Measurements from ENCODE around the gene FANCC.

FANCC gene

DNA sequence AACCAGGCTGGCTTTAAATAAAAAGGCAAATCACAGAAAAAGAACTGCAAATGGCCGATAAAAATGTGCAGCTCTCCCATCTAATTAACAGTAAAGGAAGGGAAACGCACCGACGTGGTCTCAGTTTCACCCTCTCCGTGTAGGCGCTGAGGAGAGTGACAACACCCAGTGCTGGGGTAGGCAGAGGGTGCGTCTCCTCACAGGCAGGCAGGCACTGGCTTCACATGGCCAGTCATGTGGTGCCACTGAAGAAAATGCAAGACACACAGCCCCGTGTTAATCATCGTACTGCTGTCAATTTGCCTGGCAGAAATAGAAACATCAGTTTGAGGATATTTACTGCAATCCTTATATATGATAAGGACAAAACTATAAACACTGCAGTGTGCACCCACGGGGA is 178.4 kb downstream of the FANCC start:
- DNase-seq, result no peak

DNA sequence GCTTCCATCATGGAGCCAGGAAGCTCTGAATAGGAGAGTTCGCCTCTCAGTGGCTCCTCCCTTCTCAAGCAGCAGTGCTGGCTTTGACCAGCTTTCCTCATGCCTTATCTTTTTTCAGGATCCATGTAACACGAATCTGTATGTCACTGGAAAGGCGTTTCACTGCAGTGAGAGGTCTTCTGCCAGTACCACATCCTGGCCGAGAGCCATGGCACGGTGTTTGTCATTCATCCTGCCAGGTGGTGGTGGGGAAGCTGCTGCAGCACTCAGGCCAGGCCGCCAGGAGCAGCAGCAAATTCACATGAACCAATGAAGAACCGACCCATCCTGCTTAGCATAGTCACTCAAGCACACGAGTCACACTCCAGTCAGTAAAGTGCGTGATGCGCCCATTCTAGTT is 179.0 kb downstream of the FANCC start:
- DNase-seq, result no peak

DNA sequence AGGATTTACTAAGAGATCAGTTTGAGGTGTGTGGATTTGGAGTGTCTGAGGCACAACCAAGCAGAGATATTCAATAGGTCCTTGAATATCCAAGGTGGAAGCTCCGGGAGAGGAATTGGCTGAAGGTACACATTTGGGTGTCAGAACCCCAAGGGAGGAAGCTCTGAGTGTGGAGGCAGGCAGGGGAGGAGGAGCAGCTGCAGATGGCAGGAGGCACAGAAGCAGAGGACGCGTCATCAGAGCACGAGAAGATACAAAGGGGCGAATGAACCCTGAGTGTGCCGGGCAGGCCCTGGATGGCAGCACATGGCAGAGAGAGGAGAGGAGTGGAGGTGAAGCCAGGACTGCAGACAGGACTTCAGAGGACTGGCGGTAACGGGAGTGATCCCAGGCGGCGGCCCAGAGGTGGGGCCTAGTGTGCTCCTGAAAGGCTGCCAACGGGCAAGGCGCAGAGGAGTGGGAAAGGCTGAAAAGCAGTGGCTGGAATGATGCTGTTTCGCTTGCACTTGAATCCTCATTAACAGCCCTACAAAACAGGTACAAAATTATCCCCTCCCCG is 179.8 kb downstream of the FANCC start:
- DNase-seq, result no peak

DNA sequence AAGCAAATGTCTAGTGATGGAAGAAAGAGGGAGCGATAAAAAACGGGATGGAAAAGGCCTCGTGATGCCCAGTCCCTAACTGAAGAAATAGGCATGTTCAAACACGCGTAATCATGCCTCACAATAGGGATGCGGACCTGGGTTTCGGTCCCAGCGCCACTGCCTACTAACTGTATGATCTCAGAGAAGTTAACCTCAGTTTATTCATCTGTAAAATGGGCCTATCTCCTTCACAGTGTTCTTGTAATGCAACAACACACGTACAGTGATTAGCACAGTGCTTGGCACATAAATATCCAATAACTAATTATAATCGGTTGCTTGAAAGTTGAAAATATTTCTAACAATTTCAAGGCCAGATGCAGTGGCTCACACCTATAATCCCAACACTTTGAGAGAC is 181.8 kb downstream of the FANCC start:
- DNase-seq, result no peak

DNA sequence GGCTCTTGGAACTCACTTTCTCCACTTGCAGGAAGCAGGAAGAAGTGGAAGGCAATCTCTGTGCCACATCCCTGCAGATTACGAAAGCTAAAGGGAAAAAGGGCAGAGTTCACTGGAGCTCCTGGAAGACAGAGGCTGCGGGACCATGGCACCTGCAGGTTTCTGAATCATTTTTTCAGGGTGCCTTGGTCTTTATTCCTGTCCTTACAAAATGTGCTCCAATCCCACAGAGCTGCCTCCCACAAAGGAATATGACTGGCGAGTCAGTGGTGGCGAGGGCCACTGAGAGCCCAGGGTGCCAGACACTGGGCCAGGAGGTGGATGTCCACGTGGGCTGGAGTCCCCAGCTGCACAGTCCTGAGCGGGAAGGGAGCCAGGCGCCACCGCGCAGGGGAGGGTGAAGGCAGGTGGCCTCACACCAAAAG is 183.0 kb downstream of the FANCC start:
- no peak for DNase-seq

DNA sequence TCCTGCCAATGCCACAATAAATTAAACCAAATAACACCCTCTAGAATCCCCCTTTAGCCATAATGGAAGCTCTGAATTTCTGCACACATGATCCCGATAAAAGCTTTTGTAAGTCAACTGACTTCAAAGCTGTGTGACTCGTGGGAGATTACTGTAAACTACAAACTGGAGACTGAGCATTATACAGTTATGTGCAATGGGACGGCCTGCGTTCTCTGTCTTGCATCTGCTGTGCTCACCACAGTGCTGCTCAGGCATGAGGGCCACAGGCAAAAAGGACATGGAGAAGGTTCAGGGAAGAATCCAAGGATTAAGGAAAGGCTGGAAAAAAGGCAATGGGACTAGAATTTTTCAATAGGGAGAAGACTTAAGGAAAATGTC is 184.2 kb downstream of the FANCC start:
- peak; percentile 46 for DNase-seq

DNA sequence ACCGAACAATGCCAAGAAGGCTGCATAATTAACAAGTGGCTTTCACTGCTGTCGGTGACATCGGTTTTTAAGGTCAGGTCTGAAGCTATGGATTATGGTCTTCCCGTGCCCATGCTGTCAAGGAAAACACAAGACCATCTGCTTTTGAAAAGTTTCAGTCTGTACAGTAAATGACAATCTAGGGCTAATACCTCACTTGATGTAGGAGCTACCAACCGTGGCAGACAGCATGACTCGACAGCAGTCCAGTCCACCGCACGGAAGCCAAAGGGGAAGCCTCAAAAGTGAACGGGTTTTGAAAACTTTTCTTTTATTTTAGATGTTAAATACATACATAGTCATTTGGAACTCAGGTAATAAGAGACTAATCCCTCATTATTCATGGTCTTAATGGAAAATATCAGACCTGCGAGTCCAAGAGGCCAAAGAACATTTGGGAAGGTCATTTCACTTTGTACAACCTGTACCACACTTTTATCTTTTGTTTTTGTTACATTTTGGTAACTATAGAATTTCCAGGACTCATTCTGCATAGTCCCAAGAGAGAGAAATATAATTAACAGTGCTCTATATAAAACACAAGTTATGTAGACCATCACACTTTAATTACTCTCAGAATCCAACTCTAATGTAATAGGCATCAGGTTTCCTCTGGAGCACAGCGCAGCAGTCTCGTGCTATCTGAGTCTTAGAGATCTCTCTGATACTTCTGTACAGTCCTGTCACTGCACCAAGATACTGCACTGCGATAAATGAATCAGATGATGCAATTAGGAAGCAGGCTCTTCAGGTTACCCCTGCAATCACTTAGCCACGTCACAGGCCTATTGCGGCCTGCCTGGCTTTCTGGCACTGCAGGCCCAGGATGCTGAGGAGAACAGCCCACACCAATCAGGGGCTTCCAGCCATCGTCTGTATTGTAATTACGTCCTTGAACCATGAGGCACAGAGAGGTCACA is 184.9 kb downstream of the FANCC start:
- no peak for DNase-seq

DNA sequence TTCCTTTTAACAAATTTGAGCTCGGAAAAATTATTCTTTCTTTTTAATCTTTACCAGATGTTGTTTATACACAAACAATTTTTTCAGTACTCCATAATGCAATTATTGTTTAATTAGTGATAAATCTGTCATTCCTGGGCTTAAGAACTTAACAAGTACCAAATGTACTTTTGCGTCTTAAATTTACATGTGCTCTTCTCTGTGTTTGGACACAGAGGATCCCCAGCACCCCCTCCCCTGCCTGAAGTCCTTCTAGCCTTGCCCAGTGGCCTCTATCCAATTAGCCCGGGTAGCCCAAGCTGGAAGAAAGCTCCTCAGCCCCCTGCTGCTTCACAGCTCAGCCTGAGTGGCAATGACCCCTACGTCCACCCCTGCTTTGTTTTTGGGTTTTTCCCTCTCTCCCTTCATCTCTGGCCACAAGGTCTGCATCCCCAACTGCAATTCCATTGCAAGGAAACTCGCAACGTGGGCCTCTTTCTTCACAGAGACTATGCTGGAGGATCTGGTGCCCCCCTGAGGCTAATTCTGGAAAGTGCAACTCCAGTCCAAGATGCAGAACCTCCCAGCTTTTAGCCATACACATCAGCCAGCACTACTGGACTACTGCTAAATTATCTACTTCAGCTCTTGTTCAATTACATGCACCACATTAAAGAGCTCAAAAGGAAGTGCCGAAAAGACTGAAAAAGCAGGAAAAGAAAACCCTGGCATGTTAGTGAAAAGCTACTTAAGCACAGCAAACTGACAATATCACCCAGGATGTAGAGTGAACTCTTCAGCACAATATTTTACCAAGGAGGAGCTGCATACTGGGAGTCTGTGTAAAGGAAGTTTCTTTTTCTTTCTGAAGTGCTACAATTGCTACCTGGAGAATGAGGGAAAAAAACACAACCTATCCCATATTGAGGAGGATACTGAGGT is 186.2 kb downstream of the FANCC start:
- DNase-seq, result peak; percentile 94

DNA sequence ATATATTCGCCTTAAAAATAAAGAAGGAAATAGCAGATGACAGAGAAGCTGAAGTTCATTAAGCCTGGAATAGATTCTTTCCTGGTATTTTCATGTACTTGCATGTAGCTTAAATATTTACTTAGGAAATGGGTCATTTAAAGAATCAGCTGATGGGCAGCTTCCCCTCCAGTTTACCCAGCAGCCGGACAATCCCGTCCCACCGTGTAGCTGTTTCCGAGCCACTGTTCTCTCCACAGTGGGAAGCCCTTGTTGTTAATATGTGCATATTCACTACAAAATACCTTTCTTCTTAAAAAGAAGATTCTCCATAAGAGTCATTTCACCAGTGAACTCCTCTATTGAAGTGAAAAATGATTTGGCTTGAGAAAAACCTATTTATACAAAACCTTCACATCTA is 187.0 kb downstream of the FANCC start:
- no peak for DNase-seq

DNA sequence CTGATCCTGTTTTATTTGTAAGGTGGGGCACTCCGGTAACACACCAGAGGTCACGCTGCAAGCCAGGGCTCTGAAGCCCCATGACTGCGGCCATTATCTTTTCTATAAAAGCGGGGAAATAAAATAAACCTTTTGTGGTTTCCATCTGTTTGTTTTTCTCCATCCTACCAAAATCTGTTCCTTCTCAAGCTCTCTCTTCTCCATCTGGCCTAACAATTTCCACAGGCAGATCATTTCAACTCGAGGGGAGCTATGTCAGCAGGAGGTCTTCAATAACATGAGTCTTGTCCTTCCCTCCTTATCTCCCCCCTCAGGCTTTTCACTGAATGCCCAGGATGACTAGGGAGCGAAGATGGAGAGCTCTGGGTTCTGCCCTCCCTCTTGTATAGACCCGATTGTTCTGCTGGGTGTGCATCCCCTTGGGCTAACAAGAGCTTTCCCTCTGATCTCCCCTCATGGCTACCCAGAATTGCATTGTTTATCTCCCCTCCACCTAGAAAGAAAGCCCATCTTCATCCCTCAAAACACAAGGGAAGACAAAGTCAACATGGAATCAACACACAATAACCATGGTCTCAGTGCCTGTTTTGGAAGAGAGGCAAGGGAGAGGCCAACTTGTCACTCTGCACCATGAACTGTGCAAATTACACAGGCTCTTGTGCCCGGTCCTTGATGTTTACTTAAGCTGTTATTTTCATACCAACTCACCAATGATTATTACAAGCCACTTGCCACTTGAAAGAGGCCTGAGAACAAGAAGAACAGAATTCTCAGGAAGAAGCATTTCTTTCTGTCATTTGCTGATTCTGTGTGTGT is 187.8 kb downstream of the FANCC start:
- DNase-seq, result no peak

DNA sequence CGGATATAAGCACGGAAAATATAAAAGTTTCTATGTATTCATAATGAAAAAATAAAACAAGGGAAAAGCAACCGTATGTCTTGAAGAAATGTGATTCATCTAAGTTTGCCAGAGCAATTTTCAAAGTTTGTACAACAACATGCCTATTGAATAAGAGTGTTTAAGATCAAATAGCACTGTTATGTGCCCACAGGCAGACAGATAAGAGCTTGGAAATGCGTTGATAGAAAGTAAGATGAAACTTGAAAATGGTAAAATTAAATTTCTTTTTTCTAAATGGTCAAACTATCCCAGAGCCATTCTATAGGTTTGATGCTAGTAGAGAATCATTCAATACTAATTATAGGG is 189.4 kb downstream of the FANCC start:
- no peak for DNase-seq

DNA sequence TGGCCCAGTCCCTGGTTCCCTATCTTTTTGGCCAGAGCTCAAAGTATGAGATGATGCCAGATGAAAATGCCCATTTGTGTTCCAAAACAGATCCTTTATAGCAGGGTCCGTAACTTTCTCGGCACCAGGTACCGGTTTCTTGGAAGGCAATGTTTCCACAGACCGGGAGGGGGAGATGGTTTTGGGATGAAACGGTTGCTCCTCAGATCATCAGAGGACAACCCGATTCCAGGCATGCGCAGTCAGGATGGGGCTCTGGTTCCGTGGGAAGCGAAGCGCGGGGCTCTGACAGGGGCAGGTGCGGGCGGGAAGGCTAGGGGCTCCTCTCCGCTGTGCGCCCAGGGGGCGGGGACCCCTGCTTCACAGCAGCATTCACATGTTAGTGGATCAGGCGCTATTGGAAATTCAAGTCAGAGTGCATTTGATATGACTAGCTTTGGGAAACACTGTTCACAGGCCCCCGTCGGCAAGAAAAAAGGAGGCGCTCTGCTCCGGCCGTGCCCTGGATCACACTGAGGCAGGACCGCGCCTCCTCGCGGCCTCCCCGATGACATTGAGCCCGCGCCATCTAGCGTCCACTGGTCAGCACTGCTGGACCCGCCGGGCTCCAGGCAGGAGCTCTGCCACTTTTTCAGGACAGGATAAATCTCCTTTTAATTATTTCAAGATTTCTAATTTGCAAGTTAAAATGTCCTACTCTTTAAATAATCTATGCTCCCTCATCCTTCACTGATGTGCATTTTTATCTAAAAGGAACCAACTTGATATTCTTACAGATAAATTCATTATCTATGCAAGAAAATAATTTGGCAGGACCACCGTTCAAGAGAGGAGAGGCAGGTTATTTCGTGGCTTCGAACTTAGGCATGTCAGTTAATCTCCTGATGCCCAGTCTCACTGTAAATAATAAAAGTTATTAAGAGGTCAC is 190.0 kb downstream of the FANCC start:
- DNase-seq, result peak; percentile 92

DNA sequence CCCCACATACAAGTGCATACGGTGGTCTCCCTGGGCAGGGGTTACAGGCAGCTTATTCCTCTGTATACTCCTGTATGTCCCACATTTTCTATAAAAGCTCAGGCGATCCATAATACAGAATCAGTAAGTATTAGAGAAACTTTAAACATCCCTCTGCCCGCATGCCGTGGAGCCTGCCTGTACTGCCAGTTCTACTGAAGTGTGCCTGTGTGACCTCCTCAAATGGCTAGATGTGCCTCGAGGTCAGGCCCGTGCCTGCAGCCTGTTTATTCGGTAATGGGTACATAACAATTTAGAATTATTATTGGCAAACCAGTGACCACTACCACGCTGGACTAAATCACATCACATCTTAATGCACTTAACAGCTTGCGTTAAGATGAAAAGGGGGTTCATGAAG is 190.8 kb downstream of the FANCC start:
- DNase-seq, result no peak

DNA sequence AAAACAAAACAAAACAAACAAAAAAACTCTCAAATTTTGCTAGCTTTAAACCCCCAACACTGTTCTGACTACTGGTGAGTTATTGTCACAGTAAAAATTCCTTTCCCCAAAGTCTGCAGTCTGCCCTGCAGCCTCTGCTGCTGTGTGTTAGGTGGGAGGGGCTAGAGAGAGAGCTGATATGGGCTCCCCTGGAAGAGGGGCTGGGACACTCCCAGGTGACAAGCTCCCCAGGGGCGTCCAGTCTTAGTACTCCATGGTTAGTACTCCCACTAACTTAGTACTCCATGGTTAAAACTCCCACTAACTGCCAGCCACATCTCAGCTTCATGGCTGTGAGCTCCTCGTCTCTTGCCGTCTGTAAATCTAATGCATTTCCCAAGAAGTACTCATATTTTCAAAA is 191.9 kb downstream of the FANCC start:
- DNase-seq, result no peak

DNA sequence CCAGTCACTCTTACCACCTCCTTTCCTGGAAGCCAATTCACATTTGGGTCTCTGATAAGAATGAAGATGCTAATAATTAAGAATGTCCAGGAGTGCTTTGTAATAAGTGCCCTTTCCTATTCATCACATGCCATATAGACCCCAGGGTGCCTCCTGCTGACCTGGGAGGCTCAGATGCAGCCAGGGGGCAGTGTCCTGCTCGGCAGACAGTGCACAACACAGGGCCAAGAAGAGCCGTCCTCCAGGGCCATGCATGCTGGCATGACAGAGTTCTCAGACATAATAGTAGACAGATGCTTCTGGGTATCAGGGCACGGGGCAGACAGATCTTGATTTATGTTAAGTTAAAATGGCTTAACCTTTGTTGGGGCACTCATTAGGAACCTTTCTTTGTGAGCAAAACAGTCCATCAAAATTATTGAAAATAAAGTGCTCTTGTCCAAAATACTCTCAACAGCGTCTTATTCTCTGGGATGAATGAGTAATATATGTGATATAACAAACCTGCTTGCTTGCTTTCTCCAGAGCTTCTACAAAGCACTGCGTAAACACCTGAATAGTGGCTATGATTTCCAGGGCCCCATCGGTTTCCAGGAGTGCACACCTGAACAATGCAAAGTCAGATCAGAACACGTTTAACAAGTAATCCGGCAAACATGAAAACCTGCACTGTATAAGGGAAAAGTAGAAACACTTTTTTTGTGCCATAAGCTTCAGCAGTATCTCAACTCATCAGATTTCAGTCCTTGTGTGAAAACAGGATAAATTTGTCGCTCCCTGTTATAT is 192.7 kb downstream of the FANCC start:
- DNase-seq, result no peak

DNA sequence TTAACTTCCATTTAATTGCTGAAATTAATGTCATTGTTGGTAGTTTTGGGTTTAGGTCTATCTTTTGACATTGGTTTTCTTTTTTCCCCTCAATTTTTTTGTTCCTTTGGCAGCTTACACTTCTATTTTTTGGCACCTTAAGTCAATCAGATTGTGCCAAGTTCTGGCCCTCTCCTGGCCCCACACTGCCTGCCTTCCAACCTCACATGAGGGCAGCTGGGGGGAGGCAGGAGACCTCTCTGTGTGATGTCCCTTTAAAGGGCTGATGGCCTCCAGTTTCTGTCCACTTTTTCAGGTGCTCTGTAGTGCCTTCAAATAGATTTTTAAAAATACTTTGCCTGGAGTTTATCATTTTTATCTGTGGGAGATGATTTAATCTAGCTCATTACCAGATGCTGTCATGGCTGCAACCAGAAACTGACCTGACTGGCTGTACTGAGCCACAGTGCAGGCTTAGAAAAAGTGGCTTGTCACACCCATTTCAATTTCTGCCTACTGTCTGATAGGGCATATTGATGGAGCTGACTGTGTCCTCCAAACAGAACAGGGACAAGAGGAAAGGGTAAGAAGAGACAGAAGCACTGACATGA is 196.6 kb downstream of the FANCC start:
- DNase-seq, result no peak

DNA sequence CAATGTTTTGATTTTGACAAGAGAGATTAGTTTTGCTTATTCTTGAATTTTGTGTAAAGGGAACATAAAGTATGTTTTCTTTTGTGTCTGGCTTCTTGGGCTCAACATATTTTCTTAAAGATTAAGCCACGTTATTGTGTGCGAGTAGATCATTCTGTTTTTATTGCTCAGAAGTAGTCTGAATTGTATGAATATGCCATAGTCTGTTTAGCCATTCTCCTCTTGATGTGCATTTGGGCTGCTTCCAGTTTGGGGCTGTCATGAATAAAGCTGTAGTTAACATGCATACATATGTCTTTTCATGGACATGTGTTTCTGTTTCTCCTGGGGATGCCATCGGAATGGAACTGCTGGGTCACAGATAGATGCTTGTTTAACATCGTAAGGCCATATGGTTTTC is 198.9 kb downstream of the FANCC start:
- no peak for DNase-seq

DNA sequence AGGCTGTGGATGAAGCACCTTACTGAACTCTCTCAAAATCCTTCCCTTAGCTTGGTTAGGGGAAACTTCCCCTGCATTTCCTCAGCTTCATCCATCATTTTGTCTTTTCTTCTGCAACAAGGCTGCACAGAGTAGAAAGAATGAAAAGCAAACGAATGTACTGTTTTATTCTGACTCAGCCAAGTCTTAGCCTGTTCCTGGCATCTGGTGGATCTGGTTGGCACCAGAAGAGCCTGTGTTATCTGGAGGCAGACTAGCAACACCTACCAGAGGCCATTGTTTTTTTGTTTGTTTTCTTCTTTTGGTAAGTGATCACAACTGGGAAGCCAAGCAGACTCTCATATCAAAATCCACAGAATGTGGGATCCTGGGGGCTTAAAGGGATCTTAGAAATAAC is 200.7 kb downstream of the FANCC start:
- no peak for DNase-seq

DNA sequence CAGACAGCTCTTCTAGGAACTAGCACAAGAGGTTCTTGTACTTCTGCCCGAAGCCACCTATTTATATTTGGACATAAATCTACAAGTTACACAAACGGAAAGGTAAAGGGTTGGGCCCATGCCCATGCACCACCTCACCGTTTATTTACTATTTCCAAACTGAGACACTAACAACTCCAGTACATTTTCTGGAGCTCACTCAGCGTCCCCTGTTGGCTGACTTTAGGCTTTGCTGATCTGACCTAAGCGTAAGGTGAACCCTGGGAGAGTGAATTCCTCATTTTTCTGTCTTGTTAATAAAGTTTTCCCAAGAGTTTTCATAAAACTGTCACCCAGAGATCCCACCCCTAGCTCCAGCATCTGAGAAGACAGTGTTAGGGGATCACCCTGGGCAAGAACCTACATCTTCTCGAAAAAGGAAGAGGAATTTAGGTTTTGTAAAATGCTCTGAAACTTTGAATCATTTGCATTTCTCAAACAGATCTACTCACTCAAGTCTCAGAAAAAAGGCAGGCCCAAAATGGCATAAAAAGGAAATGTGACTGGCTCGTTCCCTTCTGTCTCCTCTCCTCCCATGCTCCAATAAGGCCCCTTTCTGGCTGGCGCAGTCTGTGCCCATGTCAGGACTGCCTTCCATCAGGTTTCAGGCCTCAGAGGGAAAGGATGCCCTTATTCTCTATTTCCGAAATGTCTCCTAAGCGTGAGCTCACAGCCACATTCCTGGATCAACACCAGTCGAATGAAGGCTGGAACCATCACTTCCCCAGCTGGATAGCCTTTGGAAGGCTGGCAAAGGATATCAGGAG is 201.3 kb downstream of the FANCC start:
- no peak for DNase-seq
